SK-N-SH (cell line): ENCODE data around the gene AKR1A1. TPM values are rescaled to one million over a fixed set of nuclear protein-coding genes. Genes with fewer than 3 reads are reported as not detected.

Experiments used
- CTCF ChIA-PET: fragments of 300-600, 350-600 bp; formaldehyde crosslinking; extraction: SDS; loops from one replicate; lab custom pipeline; 2021; lab: Yijun Ruan, JAX
- POLR2A ChIA-PET: fragments of 350-600 bp; sonication (Branson Sonifier 250); formaldehyde crosslinking; extraction: SDS; loops from one replicate; lab custom pipeline; 2020; ENCODE audit warnings: antibody characterized with exemption, inconsistent platforms; lab: Yijun Ruan, JAX
- DNase-seq: peaks from one replicate; pipeline ENCODE4 v3.0.0; 2012
- H2AFZ ChIP-seq: fragments of 200-600 bp; sonication (generic); 2 replicates; pipeline ENCODE4 v1.8.1; 2016; ENCODE audit warnings: antibody characterized with exemption, mild to moderate bottlenecking, low read depth
- H3F3A ChIP-seq: fragments of 200-600 bp; sonication (generic); replicated peaks from 2 replicates; pipeline ENCODE3; 2016; ENCODE audit warnings: antibody characterized with exemption, mild to moderate bottlenecking; ENCODE audit not compliant: insufficient read depth
- H3K27ac ChIP-seq, 2 experiments: fragments of 200-500 bp in 1 of 2; fragments of 200-600 bp in 1 of 2; sonication (Bioruptor generic) in 1 of 2; sonication (generic), shearing (Covaris generic) in 1 of 2; 2 replicates each; pipeline versions ENCODE4 v1.5.1 to v1.6.1; 2014 to 2016; ENCODE audit warnings: low read depth in 2 of 2, inconsistent platforms in 1 of 2, low read length in 1 of 2, mild to moderate bottlenecking in 1 of 2, mixed read lengths in 1 of 2
- H3K27me3 ChIP-seq: fragments of 200-600 bp; sonication (generic), shearing (Covaris generic); 2 replicates; pipeline ENCODE4 v1.6.1; 2016; ENCODE audit warnings: mixed run types; ENCODE audit not compliant: insufficient read depth
- H3K36me3 ChIP-seq, 2 experiments: fragments of 200-500 bp in 1 of 2; fragments of 200-600 bp in 1 of 2; sonication (Bioruptor generic) in 1 of 2; sonication (generic) in 1 of 2; replicated peaks in 1 of 2; 2 replicates each; pipeline versions ENCODE3 to v1.5.1; 2014 to 2016; ENCODE audit warnings: low read length in 1 of 2, mild to moderate bottlenecking in 1 of 2; ENCODE audit not compliant: insufficient read depth in 2 of 2, control insufficient read depth in 1 of 2
- H3K4me1 ChIP-seq, 2 experiments: fragments of 200-500 bp in 1 of 2; fragments of 200-600 bp in 1 of 2; sonication (Bioruptor generic) in 1 of 2; sonication (generic), shearing (Covaris generic) in 1 of 2; 2 replicates each; pipeline versions ENCODE4 v1.5.1 to v1.6.1; 2014 to 2016; ENCODE audit warnings: low read depth in 1 of 2, low read length in 1 of 2, mixed run types in 1 of 2; ENCODE audit not compliant: insufficient read depth in 2 of 2, control insufficient read depth in 1 of 2
- H3K4me2 ChIP-seq: fragments of 200-600 bp; sonication (generic), shearing (Covaris generic); 2 replicates; pipeline ENCODE4 v1.6.1; 2017; ENCODE audit warnings: mixed run types
- H3K4me3 ChIP-seq, 2 experiments: fragments of 200-500 bp in 1 of 2; fragments of 200-600 bp in 1 of 2; sonication (Bioruptor generic) in 1 of 2; sonication (generic), shearing (Covaris generic) in 1 of 2; 2 replicates each; pipeline versions ENCODE4 v1.5.1 to v1.8.1; 2014 to 2016; ENCODE audit warnings: low read depth in 2 of 2, inconsistent platforms in 1 of 2, low read length in 1 of 2, mild to moderate bottlenecking in 1 of 2, mixed read lengths in 1 of 2, moderate library complexity in 1 of 2
- H3K79me2 ChIP-seq: fragments of 200-600 bp; sonication (generic); 2 replicates; pipeline ENCODE4 v1.8.1; 2017; ENCODE audit warnings: mild to moderate bottlenecking; ENCODE audit not compliant: insufficient read depth
- H3K9ac ChIP-seq: fragments of 200-600 bp; sonication (generic); 2 replicates; pipeline ENCODE4 v1.6.1; 2017; ENCODE audit warnings: mixed run types
- H3K9me2 ChIP-seq: fragments of 200-600 bp; sonication (generic); 2 replicates; pipeline ENCODE4 v1.6.1; 2017; ENCODE audit warnings: mixed run types
- H3K9me3 ChIP-seq: fragments of 200-600 bp; sonication (generic); 2 replicates; pipeline ENCODE4 v1.6.1; 2017; ENCODE audit warnings: mixed run types, mild to moderate bottlenecking, moderate library complexity
- H4K20me1 ChIP-seq: fragments of 200-600 bp; sonication (generic); 2 replicates; pipeline ENCODE4 v1.6.1; 2017; ENCODE audit warnings: mild to moderate bottlenecking, mixed run types; ENCODE audit not compliant: insufficient read depth
- CHD2 ChIP-seq: fragments of 150-350 bp; IDR thresholded peaks from 2 replicates; pipeline ENCODE4 v1.6.1; 2018; ENCODE audit warnings: low read length; ENCODE audit not compliant: partially characterized antibody
- EP300 ChIP-seq, 2 experiments: IDR thresholded peaks; 2 replicates each; pipeline versions ENCODE4 v1.4.0 to v1.6.1; 2012; ENCODE audit warnings: borderline replicate concordance in 1 of 2, low read depth in 1 of 2, low read length in 1 of 2
- EZH2phosphoT487 ChIP-seq: fragments of 200-600 bp; sonication (generic); IDR thresholded peaks from 2 replicates; pipeline ENCODE4 v1.6.1; 2017; ENCODE audit warnings: low read depth, mixed run types, mild to moderate bottlenecking, antibody characterized with exemption, moderate library complexity, borderline replicate concordance
- FOXJ3 ChIP-seq: sonication (generic); formaldehyde crosslinking; IDR thresholded peaks from 2 replicates; pipeline ENCODE4 v1.5.1; 2020; ENCODE audit warnings: mild to moderate bottlenecking, missing genetic modification reagents
- GATA2 ChIP-seq: sonication (generic); formaldehyde crosslinking; IDR thresholded peaks from 2 replicates; pipeline ENCODE4 v1.5.0; 2020; ENCODE audit warnings: mild to moderate bottlenecking, missing genetic modification reagents
- JUND ChIP-seq: IDR thresholded peaks from 2 replicates; pipeline ENCODE4 v1.4.0; 2012
- MXI1 ChIP-seq: IDR thresholded peaks from 2 replicates; pipeline ENCODE4 v1.6.1; 2012; ENCODE audit warnings: mild to moderate bottlenecking, low read depth, low read length, improper control_type of control experiment
- NFIC ChIP-seq: IDR thresholded peaks from 2 replicates; pipeline ENCODE4 v1.4.0; 2012; ENCODE audit warnings: borderline replicate concordance
- NRF1 ChIP-seq: IDR thresholded peaks from 2 replicates; pipeline ENCODE4 v1.6.1; 2012; ENCODE audit warnings: low read depth, mild to moderate bottlenecking, low read length
- POLR2AphosphoS5 ChIP-seq: IDR thresholded peaks from 2 replicates; pipeline ENCODE4 v1.6.1; 2012; ENCODE audit warnings: low read depth, low read length
- RCOR1 ChIP-seq: fragments of 150-350 bp; IDR thresholded peaks from 2 replicates; pipeline ENCODE4 v1.6.1; 2017; ENCODE audit warnings: antibody characterized with exemption, low read length
- SIN3A ChIP-seq: IDR thresholded peaks from 2 replicates; pipeline ENCODE4 v1.6.1; 2012; ENCODE audit warnings: low read depth, mild to moderate bottlenecking, low read length, moderate library complexity, borderline replicate concordance
- TCF12 ChIP-seq: IDR thresholded peaks from 2 replicates; pipeline ENCODE4 v1.4.0; 2012
- TEAD4 ChIP-seq: IDR thresholded peaks from 2 replicates; pipeline ENCODE4 v1.4.0; 2012; ENCODE audit warnings: mild to moderate bottlenecking, borderline replicate concordance; ENCODE audit not compliant: insufficient read depth
- WGBS: methylation state at CpG from one replicate; pipeline ENCODE4 v1.1.6; 2017; ENCODE audit warnings: low lambda C conversion rate; 5-methylcytosine and 5-hydroxymethylcytosine counted together
- polyA plus RNA-seq, 3 experiments: library from polyadenylated mRNA; depleted of rRNA; stranded (reverse); fragments of >200 nt; gene quantifications; 2 replicates each; pipeline ENCODE4 v1.2.3, GENCODE V29; 2012
- TF ChIP-seq, protein P1 (sequence below): fragments of 200-600 bp; sonication (generic); IDR thresholded peaks from 2 replicates; pipeline ENCODE4 v1.6.1; 2017; ENCODE audit warnings: antibody characterized with exemption, mild to moderate bottlenecking, moderate library complexity
- TF ChIP-seq, protein P2 (sequence below): IDR thresholded peaks from 2 replicates; pipeline ENCODE4 v1.4.0; 2012; ENCODE audit warnings: low read depth, borderline replicate concordance
- TF ChIP-seq, protein P3 (sequence below): IDR thresholded peaks from 2 replicates; pipeline ENCODE4; 2012
- TF ChIP-seq, protein P4 (sequence below): fragments of 150-350 bp; IDR thresholded peaks from 2 replicates; pipeline ENCODE4 v1.6.1; 2017; ENCODE audit warnings: antibody characterized with exemption, low read length, low read depth, borderline replicate concordance

Gene AKR1A1
- polyA plus RNA-seq, 1 of the 3 experiments (the other 2 are of a cell fraction), result 156 TPM

DNA sequence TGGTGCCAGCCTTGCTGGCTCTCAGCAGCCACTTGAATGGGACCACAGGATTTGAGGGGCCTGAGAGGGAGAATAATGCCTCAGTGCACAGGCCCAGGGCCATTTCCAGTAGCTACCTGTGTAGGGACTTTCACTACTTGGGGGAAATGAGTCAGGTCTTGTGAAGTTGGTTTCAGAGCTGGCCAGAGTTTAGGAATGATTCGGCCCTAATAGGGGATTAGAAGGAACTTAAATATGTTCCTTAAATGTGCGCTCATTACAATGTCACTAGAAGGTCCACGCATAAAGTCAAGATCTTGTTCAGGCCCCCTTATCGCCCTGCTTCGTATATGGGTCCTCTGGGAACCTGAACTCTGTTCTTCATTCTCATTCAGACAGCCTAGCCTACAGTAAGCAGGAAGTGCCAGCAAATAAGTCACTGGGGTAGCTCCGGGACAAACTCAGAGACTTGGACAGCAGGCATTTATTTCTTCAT, 5.6 kb upstream of the AKR1A1 start:
- H3K9ac ChIP-seq, result no peak overlapping the region
- H3F3A ChIP-seq, result no peaks in the 10 kb centered on the region
- CTCF ChIA-PET, result interaction anchor here (1.1 to 1.2 kb wide), 3 partner anchors 25 to 33 kb away, joined by 3 to 6 read pairs (median 4); no protein-coding TSS in a partner anchor
- POLR2A ChIA-PET, result interaction anchor here (1.4 kb wide), 1 partner anchor 23 kb away, joined by 5 read pairs; the partner anchor contains the start of gene PRDX1
- H4K20me1 ChIP-seq, result no peaks in the 10 kb centered on the region
- H3K27ac ChIP-seq, result no peak overlapping the region
- 84% methylated on average over 6 of the region's 6 CpGs for WGBS
- no peaks in the 10 kb centered on the region for H3K9me2 ChIP-seq
- H3K27me3 ChIP-seq, result no peaks in the 10 kb centered on the region
- no peak for TF ChIP-seq RCOR1
- no peak for TF ChIP-seq MXI1
- TF ChIP-seq CHD2, result no peak
- TF ChIP-seq TEAD4, result no peak
- no peak for TF ChIP-seq NFIC
- TF ChIP-seq TCF12, result no peak
- TF ChIP-seq POLR2AphosphoS5, result no peak
- no peak for TF ChIP-seq JUND
- TF ChIP-seq, protein P1, sequence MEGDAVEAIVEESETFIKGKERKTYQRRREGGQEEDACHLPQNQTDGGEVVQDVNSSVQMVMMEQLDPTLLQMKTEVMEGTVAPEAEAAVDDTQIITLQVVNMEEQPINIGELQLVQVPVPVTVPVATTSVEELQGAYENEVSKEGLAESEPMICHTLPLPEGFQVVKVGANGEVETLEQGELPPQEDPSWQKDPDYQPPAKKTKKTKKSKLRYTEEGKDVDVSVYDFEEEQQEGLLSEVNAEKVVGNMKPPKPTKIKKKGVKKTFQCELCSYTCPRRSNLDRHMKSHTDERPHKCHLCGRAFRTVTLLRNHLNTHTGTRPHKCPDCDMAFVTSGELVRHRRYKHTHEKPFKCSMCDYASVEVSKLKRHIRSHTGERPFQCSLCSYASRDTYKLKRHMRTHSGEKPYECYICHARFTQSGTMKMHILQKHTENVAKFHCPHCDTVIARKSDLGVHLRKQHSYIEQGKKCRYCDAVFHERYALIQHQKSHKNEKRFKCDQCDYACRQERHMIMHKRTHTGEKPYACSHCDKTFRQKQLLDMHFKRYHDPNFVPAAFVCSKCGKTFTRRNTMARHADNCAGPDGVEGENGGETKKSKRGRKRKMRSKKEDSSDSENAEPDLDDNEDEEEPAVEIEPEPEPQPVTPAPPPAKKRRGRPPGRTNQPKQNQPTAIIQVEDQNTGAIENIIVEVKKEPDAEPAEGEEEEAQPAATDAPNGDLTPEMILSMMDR, result no peak
- TF ChIP-seq, protein P2, sequence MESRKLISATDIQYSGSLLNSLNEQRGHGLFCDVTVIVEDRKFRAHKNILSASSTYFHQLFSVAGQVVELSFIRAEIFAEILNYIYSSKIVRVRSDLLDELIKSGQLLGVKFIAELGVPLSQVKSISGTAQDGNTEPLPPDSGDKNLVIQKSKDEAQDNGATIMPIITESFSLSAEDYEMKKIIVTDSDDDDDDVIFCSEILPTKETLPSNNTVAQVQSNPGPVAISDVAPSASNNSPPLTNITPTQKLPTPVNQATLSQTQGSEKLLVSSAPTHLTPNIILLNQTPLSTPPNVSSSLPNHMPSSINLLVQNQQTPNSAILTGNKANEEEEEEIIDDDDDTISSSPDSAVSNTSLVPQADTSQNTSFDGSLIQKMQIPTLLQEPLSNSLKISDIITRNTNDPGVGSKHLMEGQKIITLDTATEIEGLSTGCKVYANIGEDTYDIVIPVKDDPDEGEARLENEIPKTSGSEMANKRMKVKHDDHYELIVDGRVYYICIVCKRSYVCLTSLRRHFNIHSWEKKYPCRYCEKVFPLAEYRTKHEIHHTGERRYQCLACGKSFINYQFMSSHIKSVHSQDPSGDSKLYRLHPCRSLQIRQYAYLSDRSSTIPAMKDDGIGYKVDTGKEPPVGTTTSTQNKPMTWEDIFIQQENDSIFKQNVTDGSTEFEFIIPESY, result no peak
- no peak overlapping the region for H3K4me3 ChIP-seq
- no peaks in the 10 kb centered on the region for H3K9me3 ChIP-seq
- no peak for DNase-seq
- peak overlapping the region; percentile 35; the same call in 1 of the 2 replicates for H2AFZ ChIP-seq
- no peaks in the 10 kb centered on the region for H3K79me2 ChIP-seq
- no peaks in the 10 kb centered on the region for H3K36me3 ChIP-seq
- no peaks in the 10 kb centered on the region for H3K4me1 ChIP-seq
- no peak overlapping the region for H3K4me2 ChIP-seq

DNA sequence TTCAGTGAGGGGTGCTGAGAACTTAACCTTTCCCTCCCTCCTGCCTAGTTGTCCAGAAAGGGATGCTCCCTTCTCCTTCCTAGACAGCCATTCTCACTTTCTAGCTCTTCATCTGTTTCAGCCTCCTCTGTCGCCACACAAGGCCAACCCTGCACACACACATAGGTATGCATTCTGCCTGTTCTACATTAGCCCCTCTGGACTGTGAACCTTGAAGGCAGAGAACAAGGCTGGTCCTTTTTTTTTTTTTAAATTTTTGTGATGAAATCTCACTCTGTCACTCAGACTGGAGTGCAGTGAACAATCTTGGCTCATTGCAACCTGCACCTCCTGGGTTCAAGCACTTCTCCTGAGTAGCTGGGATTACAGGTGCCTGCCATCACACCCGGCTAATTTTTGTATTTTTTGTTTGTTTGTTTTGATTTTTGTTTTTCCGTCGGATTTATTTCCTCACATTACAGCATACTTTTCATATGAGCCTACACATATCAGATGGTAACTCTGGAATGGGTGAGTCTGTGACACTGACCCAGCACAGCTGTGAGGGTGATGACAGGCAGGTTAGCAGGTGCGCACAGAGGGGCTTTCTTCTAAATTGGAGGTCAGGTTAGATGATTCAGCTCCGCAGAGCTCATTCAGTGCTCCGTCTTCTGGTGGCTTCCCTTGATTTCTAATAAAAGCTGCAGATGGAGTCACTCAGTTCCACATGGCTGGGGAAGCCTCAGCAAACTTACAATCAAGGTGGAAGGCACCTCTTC, 4.9 kb upstream of the AKR1A1 start:
- 88% methylated on average over 7 of the region's 7 CpGs for WGBS
- Histone ChIP-seq H2AFZ (peak overlapping the region; percentile 35; the same call in 1 of the 2 replicates), H3K9ac (no peak overlapping the region), H3K36me3 (no peaks in the 10 kb centered on the region), H3F3A (no peaks in the 10 kb centered on the region), H3K27ac (no peak overlapping the region), H3K9me2 (no peaks in the 10 kb centered on the region), H3K4me3 (no peak overlapping the region), H3K9me3 (no peaks in the 10 kb centered on the region), H3K4me1 (peaks cover 0 to 2% of the 10 kb centered on the region in 2 experiments; a peak in 1 of 4 replicates), H4K20me1 (no peaks in the 10 kb centered on the region), H3K27me3 (no peaks in the 10 kb centered on the region), H3K4me2 (no peak overlapping the region), H3K79me2 (no peaks in the 10 kb centered on the region)
- ChIA-PET CTCF (interaction anchor here (1.1 to 1.5 kb wide), 6 partner anchors 24 to 34 kb away, joined by 3 to 6 read pairs (median 4); partner anchors contain the start of gene PRDX1), POLR2A (interaction anchor here (1.4 kb wide), 1 partner anchor 24 kb away, joined by 5 read pairs; the partner anchor contains the start of gene PRDX1)
- no peak for DNase-seq
- TF ChIP-seq GATA2 (CRISPR knock-in tag) (no peak), FOXJ3 (CRISPR knock-in tag) (no peak), NRF1 (no peak), POLR2AphosphoS5 (no peak), SIN3A (no peak), EZH2phosphoT487 (no peak), EP300 (IDR thresholded peaks at IDR 0.05; ENCODE audit: borderline replicate concordance in 1 of 2, low read depth in 1 of 2, low read length in 1 of 2) (no peak)
- TF ChIP-seq, protein P3, sequence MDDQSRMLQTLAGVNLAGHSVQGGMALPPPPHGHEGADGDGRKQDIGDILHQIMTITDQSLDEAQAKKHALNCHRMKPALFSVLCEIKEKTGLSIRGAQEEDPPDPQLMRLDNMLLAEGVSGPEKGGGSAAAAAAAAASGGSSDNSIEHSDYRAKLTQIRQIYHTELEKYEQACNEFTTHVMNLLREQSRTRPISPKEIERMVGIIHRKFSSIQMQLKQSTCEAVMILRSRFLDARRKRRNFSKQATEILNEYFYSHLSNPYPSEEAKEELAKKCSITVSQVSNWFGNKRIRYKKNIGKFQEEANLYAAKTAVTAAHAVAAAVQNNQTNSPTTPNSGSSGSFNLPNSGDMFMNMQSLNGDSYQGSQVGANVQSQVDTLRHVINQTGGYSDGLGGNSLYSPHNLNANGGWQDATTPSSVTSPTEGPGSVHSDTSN, result no peak
- TF ChIP-seq, protein P4, sequence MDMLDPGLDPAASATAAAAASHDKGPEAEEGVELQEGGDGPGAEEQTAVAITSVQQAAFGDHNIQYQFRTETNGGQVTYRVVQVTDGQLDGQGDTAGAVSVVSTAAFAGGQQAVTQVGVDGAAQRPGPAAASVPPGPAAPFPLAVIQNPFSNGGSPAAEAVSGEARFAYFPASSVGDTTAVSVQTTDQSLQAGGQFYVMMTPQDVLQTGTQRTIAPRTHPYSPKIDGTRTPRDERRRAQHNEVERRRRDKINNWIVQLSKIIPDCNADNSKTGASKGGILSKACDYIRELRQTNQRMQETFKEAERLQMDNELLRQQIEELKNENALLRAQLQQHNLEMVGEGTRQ, result no peak
